GM12891 (cell line): Measurements from ENCODE around the gene LEFTY1.

Experiments
- PAX5 ChIP-seq: IDR thresholded peaks from 2 replicates; pipeline ENCODE4 v1.6.1; 2011; ENCODE audit warnings: low read length, moderate library complexity, mild to moderate bottlenecking; ENCODE audit not compliant: insufficient read depth, severe bottlenecking
- POLR2A ChIP-seq: IDR thresholded peaks from 2 replicates; pipeline ENCODE4 v1.6.1; 2011; ENCODE audit warnings: low read depth, low read length, control low read depth
- POLR2AphosphoS5 ChIP-seq: IDR thresholded peaks from 2 replicates; pipeline ENCODE4 v1.6.1; 2011; ENCODE audit warnings: low read depth, low read length, control low read depth
- SPI1 ChIP-seq: IDR thresholded peaks from 2 replicates; pipeline ENCODE4 v1.6.1; 2011; ENCODE audit warnings: low read depth, low read length, control low read depth
- TAF1 ChIP-seq: IDR thresholded peaks from 2 replicates; pipeline ENCODE4 v1.6.1; 2011; ENCODE audit warnings: low read depth, low read length, control low read depth

GRCh38 chr1:225860876-225861441 lies 28.0 kb downstream of the LEFTY1 start:
- TF ChIP-seq TAF1 (no peak), POLR2A (no peak), POLR2AphosphoS5 (no peak), PAX5 (no peak), SPI1 (no peak)
